Skin epidermis (tissue), 12 donors: ENCODE data around the gene NRGN.
"Not testable (repeated sequence)": the region's sequence is repeated elsewhere in the genome, so short reads cannot be mapped to it uniquely, and the experiment has no call there.

ENCODE experiments used
- H3K27ac ChIP-seq, 21 experiments: fragments of 200-600 bp; sonication (generic) in 11 of 21; one replicate each; pipeline ENCODE4 v1.5.0; 2020; ENCODE audit warnings: mild to moderate bottlenecking in 3 of 21, inconsistent platforms in 2 of 21, moderate library complexity in 2 of 21
- H3K4me3 ChIP-seq, 7 experiments: fragments of 200-600 bp; sonication (generic) in 2 of 7; one replicate each; pipeline ENCODE4 v1.5.0; 2020; ENCODE audit warnings: inconsistent platforms in 2 of 7, mild to moderate bottlenecking in 2 of 7, moderate library complexity in 1 of 7

Gene NRGN

GRCh38 chr11:124754710-124755109, 15.0 kb downstream of the NRGN start:
- no peak overlapping the region for H3K4me3 ChIP-seq
- H3K27ac ChIP-seq: no peak overlapping the region

DNA sequence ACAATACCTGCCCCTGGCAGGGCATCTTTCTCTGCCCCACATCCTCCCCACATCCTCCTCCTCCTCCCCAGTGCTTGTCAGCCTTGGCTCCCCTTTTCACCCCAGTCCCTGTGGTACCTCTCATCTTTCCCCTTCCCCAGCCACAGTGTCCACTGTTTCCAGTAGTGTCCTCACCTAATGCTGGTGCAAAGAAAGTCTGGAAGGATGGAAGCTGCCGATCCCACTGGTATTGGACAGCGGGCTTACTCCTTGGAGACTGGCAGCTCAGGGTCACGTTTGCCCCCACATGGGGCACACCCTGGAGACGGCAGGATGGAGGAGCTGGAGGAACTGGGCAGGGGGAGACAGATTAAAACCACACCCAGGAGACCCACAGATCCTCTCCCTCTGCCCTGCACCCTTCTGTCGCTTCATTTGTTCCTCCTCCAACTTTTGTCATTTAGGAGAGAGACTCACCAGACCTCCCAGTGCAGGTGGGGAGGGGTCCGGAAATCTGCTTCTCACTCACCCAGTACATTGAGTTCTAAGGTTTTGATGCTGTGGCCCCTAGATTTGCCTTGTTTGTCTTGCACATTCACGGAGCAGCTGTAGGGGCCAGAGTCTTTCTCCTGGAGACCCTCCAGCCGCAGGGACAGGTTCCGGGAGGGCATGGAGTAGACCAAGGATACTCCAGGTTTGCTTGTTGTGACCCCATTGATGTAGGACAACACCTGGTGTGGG, 16.5 kb downstream of the NRGN start:
- Histone ChIP-seq H3K27ac (no peak overlapping the region), H3K4me3 (no peak overlapping the region)

DNA sequence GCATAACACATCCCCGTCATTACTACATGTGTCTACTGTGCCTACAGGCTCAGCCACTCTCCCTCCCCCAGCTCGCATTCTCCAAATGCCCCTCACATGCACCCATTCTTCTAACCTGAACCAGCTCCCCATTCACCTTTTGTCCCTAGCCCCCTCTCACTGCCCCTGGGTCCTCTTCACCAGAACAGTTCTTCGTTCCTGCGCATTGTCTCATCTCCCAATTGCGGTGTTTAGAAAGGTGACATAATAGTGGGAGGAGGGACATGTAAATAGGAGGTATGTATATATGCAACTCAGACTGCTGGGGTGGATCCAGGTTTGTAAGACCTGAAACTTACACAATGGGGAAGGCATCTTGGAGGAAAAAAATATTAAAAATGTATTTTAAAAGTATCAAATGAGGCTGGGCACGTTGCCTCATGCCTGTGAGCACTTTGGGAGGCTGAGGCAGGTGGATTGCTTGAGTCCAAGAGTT, 17.0 kb downstream of the NRGN start:
- Histone ChIP-seq H3K4me3 (no peak overlapping the region), H3K27ac (no peak overlapping the region)

- Histone ChIP-seq H3K27ac (no peak overlapping the region), H3K4me3 (no peak overlapping the region)
Observed at GRCh38 chr11:124757320-124757719, 17.6 kb downstream of the NRGN start.

GRCh38 chr11:124758355-124759265, 18.9 kb downstream of the NRGN start:
- peak overlapping the region; percentile 10 to 41 (median 14) for H3K4me3 ChIP-seq
- peak overlapping the region in 17 of 21 experiments; percentile 4 to 86 (median 51) for H3K27ac ChIP-seq

GRCh38 chr11:124759266-124760204, 19.8 kb downstream of the NRGN start:
- Histone ChIP-seq H3K4me3 (peak overlapping the region; percentile 10 to 45 (median 34)), H3K27ac (peak overlapping the region in 19 of 21 experiments; percentile 12 to 86 (median 53))

GRCh38 chr11:124760205-124760652, 20.5 kb downstream of the NRGN start:
- H3K27ac ChIP-seq: peak overlapping the region in 19 of 21 experiments; percentile 12 to 86 (median 53)
- H3K4me3 ChIP-seq: peak overlapping the region; percentile 9 to 45 (median 41)

GRCh38 chr11:124760806-124761205, 21.1 kb downstream of the NRGN start:
- peak overlapping the region; percentile 9 to 45 (median 41) for H3K4me3 ChIP-seq
- H3K27ac ChIP-seq: peak overlapping the region in 18 of 21 experiments; percentile 14 to 86 (median 64)

DNA sequence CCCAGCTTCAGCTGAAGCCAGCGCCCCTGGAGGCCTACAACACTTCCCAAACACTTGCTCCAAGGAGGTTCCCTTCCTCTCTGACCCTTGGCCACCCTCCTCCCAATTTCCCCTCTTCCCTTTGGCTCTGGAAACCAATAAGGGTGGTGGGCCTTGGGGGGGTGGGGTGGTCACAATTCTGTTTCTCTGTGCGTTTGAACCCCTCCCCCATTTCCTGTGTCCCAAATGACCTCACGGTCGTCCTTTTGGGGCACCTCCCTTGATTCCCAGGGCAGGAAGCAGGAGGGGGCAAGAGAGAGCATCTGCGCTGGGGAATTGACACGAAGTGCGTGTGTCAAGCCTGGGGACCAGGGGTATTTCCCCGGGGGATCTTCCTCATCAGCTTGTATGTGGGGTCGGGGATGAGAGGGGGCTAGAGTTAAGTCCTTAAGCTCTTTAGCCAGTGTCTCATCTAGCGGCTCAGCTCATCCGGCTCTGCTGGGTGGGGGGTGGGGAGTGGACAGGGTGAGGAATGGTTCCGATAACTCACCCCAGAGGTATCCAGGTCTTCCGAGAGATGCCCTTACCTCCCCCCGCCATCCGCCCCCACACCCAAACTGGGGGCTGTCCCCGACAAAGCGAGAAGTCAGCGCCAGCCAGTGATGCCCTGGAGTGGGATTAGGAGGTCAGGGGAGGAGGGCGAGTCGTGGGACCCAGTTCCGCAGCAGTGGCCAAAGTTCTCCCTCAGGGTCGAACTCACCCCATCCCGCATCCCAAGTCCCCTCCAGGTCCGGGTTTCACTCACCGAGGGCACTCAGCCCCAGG, 21.8 kb downstream of the NRGN start:
- Histone ChIP-seq H3K27ac (peak overlapping the region in 20 of 21 experiments; percentile 29 to 86 (median 66)), H3K4me3 (peak overlapping the region; percentile 25 to 45 (median 42))

- H3K27ac ChIP-seq: peak within 1 kb of the TSS in 20 of 21 experiments; percentile 29 to 86 (median 66)
- H3K4me3 ChIP-seq: peak within 1 kb of the TSS; percentile 25 to 45 (median 42)
Observed at GRCh38 chr11:124762105-124762623, 22.4 kb downstream of the NRGN start, which contains the start of gene ESAM. ESAM (minus strand) TSS chr11:124762290; CDS start chr11:124762154, 136 bp downstream.

DNA sequence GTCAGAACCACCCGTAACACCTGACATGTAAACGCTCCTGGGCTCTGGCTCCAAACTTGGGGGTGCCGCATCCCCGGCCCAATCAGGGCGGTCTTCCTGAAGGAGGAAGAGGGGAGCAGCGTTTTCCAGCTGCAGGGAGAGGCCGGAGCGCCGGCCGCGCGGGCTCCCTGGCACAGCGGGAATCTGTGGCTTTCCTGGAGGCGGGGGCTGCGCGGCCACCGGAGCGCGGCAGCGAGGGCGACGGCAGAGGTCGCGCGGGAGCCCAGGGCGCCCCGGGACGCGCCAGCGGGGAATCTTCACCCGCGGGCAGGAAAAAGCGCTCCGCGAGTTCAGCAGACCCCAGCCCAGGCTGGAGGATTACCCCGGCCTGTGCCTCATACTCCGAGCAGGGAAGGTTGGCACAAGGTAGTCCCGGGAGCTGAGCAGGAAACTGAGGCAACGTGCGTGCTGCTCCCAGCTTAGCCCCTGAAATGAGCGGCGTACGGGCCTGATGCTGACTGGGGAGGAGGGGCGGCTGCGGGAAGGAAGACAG, 22.9 kb downstream of the NRGN start:
- peak overlapping the region in 11 of 21 experiments; percentile 1 to 86 (median 52) for H3K27ac ChIP-seq
- peak overlapping the region; percentile 25 to 45 (median 42) for H3K4me3 ChIP-seq

GRCh38 chr11:124763156-124763947, 23.6 kb downstream of the NRGN start:
- peak overlapping the region in 2 of 21 experiments; percentile 25 to 48 for H3K27ac ChIP-seq

DNA sequence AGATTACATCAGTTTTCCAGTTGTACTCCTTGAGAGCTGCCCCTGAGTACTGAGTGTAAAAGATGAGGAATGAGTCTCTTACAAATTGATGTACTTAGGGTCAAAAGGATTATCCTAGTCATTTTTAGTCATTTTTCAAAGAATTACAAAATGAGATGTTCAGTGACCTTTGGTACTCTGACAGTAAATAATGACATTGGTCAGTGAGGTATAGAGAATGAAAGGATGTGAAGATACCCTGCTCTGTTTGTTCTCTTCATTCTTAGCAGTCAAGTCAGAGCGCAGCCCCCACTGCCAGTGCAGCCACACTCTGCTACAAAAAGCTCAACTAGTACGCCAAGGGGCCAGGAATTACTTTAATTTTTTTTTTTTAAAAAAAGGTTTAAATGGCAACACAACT, 26.4 kb downstream of the NRGN start:
- Histone ChIP-seq H3K27ac (no peak overlapping the region), H3K4me3 (no peak overlapping the region)

More at GRCh38 chr11:124763156-124763947, 23.6 kb downstream of the NRGN start:
- peak overlapping the region; percentile 25 to 45 (median 42) for H3K4me3 ChIP-seq

- Histone ChIP-seq H3K27ac (no peak overlapping the region), H3K4me3 (no peak overlapping the region)
Observed at GRCh38 chr11:124768914-124769313, 29.2 kb downstream of the NRGN start.

DNA sequence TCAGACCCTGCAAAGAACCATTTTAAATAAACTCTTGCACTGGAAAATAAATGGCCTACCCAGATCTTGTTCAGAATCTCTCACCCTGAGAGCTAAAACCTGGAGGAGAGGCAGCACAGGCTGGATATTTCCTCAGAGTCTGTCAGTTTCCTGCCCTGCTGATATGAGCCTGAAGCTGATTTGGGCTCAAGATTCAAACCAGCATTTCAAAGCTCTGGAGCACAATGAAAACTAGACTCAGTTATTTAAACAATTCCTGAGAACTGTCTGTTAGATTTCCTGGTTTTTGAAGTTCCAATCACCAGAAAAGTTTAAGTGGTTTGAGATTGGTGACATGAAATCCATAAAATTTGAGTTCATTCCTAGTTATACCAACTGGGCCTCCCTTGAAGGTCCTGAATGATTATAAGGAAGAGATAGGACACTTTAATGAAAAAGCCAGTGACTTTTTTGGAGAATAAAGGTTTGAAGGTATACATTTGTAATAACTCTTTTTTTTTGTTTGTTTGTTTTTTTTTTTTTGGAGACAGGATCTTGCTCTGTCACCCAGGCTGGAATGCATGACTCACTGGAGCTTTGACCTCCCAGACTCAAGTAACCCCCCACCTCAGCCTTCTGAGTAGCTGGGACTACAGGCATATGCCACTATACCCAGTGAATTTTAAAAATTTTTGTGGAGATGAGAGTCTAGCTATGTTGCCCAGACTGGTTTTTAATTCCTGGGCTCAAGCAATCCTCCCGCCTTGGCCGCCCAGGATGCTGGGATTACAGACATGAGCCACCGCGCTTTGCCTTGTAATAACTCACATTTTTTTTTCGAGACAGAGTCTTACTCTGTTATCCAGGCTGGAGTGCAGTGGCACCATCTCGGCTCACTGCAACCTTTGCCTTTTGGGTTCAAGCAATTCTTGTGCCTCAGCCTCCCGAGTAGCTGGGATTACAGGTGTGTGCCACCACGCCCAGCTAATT, 30.3 kb downstream of the NRGN start:
- no peak overlapping the region for H3K27ac ChIP-seq
- no peak overlapping the region for H3K4me3 ChIP-seq

GRCh38 chr11:124770959-124771358, 31.2 kb downstream of the NRGN start:
- H3K4me3 ChIP-seq, H3K27ac ChIP-seq: not testable (repeated sequence)
